ENCODE data around the gene FCAR.

- no peak for TF ChIP-seq EP300 (IDR thresholded peaks at IDR 0.05; ENCODE audit: borderline replicate concordance)
- TF ChIP-seq, protein P1, sequence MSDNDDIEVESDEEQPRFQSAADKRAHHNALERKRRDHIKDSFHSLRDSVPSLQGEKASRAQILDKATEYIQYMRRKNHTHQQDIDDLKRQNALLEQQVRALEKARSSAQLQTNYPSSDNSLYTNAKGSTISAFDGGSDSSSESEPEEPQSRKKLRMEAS (IDR thresholded peaks at IDR 0.05) = no peak
- TF ChIP-seq, protein P2, sequence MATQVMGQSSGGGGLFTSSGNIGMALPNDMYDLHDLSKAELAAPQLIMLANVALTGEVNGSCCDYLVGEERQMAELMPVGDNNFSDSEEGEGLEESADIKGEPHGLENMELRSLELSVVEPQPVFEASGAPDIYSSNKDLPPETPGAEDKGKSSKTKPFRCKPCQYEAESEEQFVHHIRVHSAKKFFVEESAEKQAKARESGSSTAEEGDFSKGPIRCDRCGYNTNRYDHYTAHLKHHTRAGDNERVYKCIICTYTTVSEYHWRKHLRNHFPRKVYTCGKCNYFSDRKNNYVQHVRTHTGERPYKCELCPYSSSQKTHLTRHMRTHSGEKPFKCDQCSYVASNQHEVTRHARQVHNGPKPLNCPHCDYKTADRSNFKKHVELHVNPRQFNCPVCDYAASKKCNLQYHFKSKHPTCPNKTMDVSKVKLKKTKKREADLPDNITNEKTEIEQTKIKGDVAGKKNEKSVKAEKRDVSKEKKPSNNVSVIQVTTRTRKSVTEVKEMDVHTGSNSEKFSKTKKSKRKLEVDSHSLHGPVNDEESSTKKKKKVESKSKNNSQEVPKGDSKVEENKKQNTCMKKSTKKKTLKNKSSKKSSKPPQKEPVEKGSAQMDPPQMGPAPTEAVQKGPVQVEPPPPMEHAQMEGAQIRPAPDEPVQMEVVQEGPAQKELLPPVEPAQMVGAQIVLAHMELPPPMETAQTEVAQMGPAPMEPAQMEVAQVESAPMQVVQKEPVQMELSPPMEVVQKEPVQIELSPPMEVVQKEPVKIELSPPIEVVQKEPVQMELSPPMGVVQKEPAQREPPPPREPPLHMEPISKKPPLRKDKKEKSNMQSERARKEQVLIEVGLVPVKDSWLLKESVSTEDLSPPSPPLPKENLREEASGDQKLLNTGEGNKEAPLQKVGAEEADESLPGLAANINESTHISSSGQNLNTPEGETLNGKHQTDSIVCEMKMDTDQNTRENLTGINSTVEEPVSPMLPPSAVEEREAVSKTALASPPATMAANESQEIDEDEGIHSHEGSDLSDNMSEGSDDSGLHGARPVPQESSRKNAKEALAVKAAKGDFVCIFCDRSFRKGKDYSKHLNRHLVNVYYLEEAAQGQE (IDR thresholded peaks at IDR 0.05; ENCODE audit: low read depth) = no peak
- TF ChIP-seq NFIC (IDR thresholded peaks at IDR 0.05) = no peak
- no peak for TF ChIP-seq TCF12 (IDR thresholded peaks at IDR 0.05; ENCODE audit: low read depth)
- no peak for TF ChIP-seq RAD21 (IDR thresholded peaks at IDR 0.05; ENCODE audit: low read depth)
These were observed 9.2 kb downstream of the FCAR start for GRCh38 chr19:54883228-54883627.
